HFFc6 (cell line): ENCODE results near the gene ST14. TPM values are rescaled to one million over a fixed set of nuclear protein-coding genes. Genes with fewer than 3 reads are reported as not detected.

ENCODE experiments used
- DNase-seq: peaks from one replicate; pipeline ENCODE4 v3.0.0-alpha.2; 2018
- H3K27ac Mint-ChIP-seq: 2 replicates; pipeline ENCODE4 v1.8.0; 2020; ENCODE audit warnings: mild to moderate bottlenecking, mixed read lengths
- H3K27me3 Mint-ChIP-seq: 2 replicates; pipeline ENCODE4 v1.8.0; 2021; ENCODE audit warnings: mild to moderate bottlenecking, moderate library complexity, mixed read lengths; ENCODE audit not compliant: insufficient read depth
- H3K36me3 Mint-ChIP-seq: 2 replicates; pipeline ENCODE4 v1.8.0; 2021; ENCODE audit warnings: low read depth, mixed read lengths
- H3K4me1 Mint-ChIP-seq: 2 replicates; pipeline ENCODE4 v1.8.0; 2020; ENCODE audit warnings: low read depth, mixed read lengths
- H3K4me3 Mint-ChIP-seq: 2 replicates; pipeline ENCODE4 v1.8.0; 2020; ENCODE audit warnings: mild to moderate bottlenecking, moderate library complexity, mixed read lengths
- H3K9me3 Mint-ChIP-seq: 2 replicates; pipeline ENCODE4 v1.8.0; 2020; ENCODE audit warnings: mild to moderate bottlenecking, mixed read lengths
- CTCF ChIP-seq: fragments of 200-600 bp; sonication (generic); IDR thresholded peaks from 2 replicates; pipeline ENCODE4 v1.5.0; 2021; ENCODE audit warnings: antibody characterized with exemption, mild to moderate bottlenecking
- total RNA-seq, 6 experiments: library from RNA; stranded (reverse); fragmentation: NEBNext Ultra II Directional; extraction: Animal tissue kit (Norgen Biotek cat#: 25700); gene quantifications; 2 replicates in 1 of 6; 3 replicates in 5 of 6; pipeline ENCODE4 v1.2.3, GENCODE V29; 2021

The ST14 gene
- total RNA-seq, 6 experiments from 2014 or later, result not detected

GRCh38 chr11:130208241-130209127 is 48.9 kb downstream of the ST14 start:
- Mint-ChIP-seq H3K4me1 (no peaks in the 10 kb centered on the region), H3K36me3 (no peaks in the 10 kb centered on the region), H3K27me3 (peaks cover 47% of the 10 kb centered on the region), H3K4me3 (no peak overlapping the region), H3K27ac (no peak overlapping the region), H3K9me3 (no peaks in the 10 kb centered on the region)
- no peak for TF ChIP-seq CTCF
- no peak for DNase-seq

- no peak for TF ChIP-seq CTCF
- Mint-ChIP-seq H3K9me3 (no peaks in the 10 kb centered on the region), H3K4me1 (no peaks in the 10 kb centered on the region), H3K36me3 (no peaks in the 10 kb centered on the region), H3K27ac (no peak overlapping the region), H3K27me3 (peaks cover 44% of the 10 kb centered on the region), H3K4me3 (no peak overlapping the region)
- no peak for DNase-seq
Observed at GRCh38 chr11:130209128-130209932, 49.7 kb downstream of the ST14 start.

GRCh38 chr11:130209954-130210854 is 50.6 kb downstream of the ST14 start:
- Mint-ChIP-seq H3K27ac (no peak overlapping the region), H3K36me3 (no peaks in the 10 kb centered on the region), H3K4me3 (no peak overlapping the region), H3K4me1 (no peaks in the 10 kb centered on the region), H3K27me3 (peaks cover 44% of the 10 kb centered on the region), H3K9me3 (no peaks in the 10 kb centered on the region)
- no peak for TF ChIP-seq CTCF
- DNase-seq, result no peak

- peaks cover 50% of the 10 kb centered on the region for H3K27me3 Mint-ChIP-seq
- no peak overlapping the region for H3K4me3 Mint-ChIP-seq
- H3K4me1 Mint-ChIP-seq, result no peaks in the 10 kb centered on the region
- no peak overlapping the region for H3K27ac Mint-ChIP-seq
- no peaks in the 10 kb centered on the region for H3K36me3 Mint-ChIP-seq
- no peak for DNase-seq
- no peaks in the 10 kb centered on the region for H3K9me3 Mint-ChIP-seq
- TF ChIP-seq CTCF, result no peak
Observed at GRCh38 chr11:130211144-130211543, 51.6 kb downstream of the ST14 start.

- Mint-ChIP-seq H3K36me3 (no peaks in the 10 kb centered on the region), H3K4me1 (no peaks in the 10 kb centered on the region), H3K27ac (no peak overlapping the region), H3K9me3 (no peaks in the 10 kb centered on the region), H3K4me3 (no peak overlapping the region), H3K27me3 (peaks cover 48% of the 10 kb centered on the region)
- no peak for DNase-seq
- TF ChIP-seq CTCF, result no peak
Observed at GRCh38 chr11:130211781-130212401, 52.3 kb downstream of the ST14 start.
